Measurements from ENCODE around the gene VKORC1L1.
A peak's percentile ranks its signal among the peaks of the same experiment; 100 is the strongest.
"Not testable (repeated sequence)": the region's sequence is repeated elsewhere in the genome, so short reads cannot be mapped to it uniquely, and the experiment has no call there.

Gene VKORC1L1

GRCh38 chr7:65872776-65873581 is at the start of gene VKORC1L1:
Gene VKORC1L1, plus strand, starts transcription at chr7:65873074. Its CDS starts 298 bp downstream, at chr7:65873372.
- TF ChIP-seq ZNF274 (IDR thresholded peaks at IDR 0.05; ENCODE audit: low read depth, low read length): no peak
- peak within 1 kb of the TSS; percentile 92 for H3K4me3 ChIP-seq (ENCODE audit: low read length)

- no peak overlapping the region for H3K4me3 ChIP-seq (ENCODE audit: low read length)
- TF ChIP-seq ZNF274 (IDR thresholded peaks at IDR 0.05; ENCODE audit: low read depth, low read length): no peak
These were observed 45.5 kb upstream of the VKORC1L1 start for GRCh38 chr7:65827366-65827765.

- H3K4me3 ChIP-seq (ENCODE audit: low read length): no peak overlapping the region
- TF ChIP-seq ZNF274 (IDR thresholded peaks at IDR 0.05; ENCODE audit: low read depth, low read length): no peak
These were observed 40.6 kb upstream of the VKORC1L1 start for GRCh38 chr7:65832281-65832680.

- H3K4me3 ChIP-seq (ENCODE audit: low read length): not testable (repeated sequence)
These were observed 36.2 kb upstream of the VKORC1L1 start for GRCh38 chr7:65836684-65837083.

DNA sequence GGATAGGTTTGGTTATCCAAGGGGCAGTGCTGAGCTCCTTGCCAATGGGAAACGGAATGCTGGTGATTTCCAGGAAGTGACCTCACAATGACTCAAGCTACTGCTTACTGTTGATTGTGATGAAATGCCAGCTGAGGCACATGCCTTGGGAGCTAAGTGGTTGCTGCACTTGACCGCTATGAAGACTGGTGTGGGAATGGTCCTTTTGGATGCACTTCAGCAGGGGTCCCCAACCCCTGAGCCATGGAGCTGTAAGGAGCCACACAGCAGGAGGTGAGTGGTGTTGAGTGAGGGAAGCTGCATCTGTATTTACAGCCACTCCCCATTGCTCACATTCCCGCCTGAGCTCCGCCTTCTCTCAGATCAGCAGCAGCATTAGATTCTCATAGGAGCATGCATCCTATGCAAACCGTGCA is 35.3 kb upstream of the VKORC1L1 start:
- H3K4me3 ChIP-seq (ENCODE audit: low read length): not testable (repeated sequence)

- TF ChIP-seq ZNF274 (IDR thresholded peaks at IDR 0.05; ENCODE audit: low read depth, low read length): no peak
- no peak overlapping the region for H3K4me3 ChIP-seq (ENCODE audit: low read length)
These were observed 33.0 kb upstream of the VKORC1L1 start for GRCh38 chr7:65839846-65840245.

DNA sequence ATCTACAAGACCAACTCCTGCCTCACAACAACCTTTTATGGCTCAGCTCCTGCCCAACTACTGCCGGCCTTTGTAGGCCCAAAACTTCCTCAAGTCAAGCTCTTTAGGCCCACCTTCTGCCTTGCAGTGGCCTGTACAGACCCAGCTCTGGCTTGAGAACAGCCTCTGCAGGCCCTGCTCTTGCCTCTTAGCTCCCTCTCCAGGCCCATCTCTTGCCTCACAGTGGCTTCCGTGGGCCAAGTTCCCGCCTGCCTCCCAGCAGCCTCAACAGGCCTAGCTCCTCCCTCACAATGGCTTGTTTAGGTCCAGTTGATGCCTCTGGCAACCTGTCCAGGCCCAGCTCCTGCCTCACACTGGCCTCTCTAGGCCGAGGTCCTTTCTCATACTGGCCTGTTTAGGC is 32.4 kb upstream of the VKORC1L1 start:
- no peak overlapping the region for H3K4me3 ChIP-seq (ENCODE audit: low read length)
- no peak for TF ChIP-seq ZNF274 (IDR thresholded peaks at IDR 0.05; ENCODE audit: low read depth, low read length)

DNA sequence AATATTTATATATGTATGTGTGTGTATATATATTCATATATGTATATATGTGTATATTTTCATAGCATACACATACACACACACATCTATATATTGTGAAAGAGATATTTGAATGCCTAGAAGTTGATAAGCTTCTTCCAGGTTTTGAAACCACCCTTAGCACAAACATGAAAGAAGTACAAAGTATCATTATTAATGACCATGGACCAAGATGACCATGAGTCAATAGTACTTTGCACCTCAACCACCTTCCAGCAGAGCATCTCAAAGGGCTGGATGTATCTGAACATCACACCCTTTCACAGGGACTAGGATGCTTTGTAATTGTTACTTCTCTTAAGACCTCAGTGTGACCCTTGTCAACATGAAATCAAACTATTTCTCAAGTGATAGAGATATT is 29.3 kb upstream of the VKORC1L1 start:
- not testable (repeated sequence) for H3K4me3 ChIP-seq (ENCODE audit: low read length)

DNA sequence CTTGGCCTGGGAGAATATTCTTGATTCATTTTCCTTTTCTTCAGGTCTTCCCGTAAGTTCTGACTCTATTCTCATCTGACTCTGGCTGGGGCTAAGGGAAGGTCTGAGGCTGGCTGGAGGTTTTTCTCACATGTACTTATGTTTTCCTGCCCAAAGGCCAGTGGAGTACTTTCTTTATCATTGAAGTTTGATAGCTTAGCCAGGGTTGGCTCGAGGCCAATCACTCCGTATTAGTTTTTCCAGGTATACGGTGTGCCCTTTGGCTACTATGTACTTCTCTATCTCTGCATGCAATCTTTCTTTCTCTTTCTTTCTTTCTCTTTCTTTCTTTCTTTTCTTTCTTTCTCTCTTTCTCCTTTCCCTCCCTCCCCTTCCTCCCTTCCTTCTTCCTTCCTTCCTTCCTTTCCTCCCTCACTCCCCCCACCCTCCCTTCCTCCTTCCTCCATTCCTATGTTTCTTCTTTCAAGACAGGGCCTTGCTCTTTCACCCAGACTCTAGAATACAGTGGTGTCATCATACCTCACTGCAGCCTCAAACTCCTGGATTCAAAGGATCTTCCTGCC is 26.8 kb upstream of the VKORC1L1 start:
- TF ChIP-seq ZNF274 (IDR thresholded peaks at IDR 0.05; ENCODE audit: low read depth, low read length): no peak
- H3K4me3 ChIP-seq (ENCODE audit: low read length): no peak overlapping the region

- H3K4me3 ChIP-seq (ENCODE audit: low read length): not testable (repeated sequence)
These were observed 19.4 kb upstream of the VKORC1L1 start for GRCh38 chr7:65853426-65853825.

GRCh38 chr7:65853892-65854291 is 19.0 kb upstream of the VKORC1L1 start:
- not testable (repeated sequence) for H3K4me3 ChIP-seq (ENCODE audit: low read length)

GRCh38 chr7:65857321-65857894 is 15.5 kb upstream of the VKORC1L1 start:
- H3K4me3 ChIP-seq (ENCODE audit: low read length): not testable (repeated sequence)

GRCh38 chr7:65858660-65859059 is 14.2 kb upstream of the VKORC1L1 start:
- not testable (repeated sequence) for H3K4me3 ChIP-seq (ENCODE audit: low read length)

DNA sequence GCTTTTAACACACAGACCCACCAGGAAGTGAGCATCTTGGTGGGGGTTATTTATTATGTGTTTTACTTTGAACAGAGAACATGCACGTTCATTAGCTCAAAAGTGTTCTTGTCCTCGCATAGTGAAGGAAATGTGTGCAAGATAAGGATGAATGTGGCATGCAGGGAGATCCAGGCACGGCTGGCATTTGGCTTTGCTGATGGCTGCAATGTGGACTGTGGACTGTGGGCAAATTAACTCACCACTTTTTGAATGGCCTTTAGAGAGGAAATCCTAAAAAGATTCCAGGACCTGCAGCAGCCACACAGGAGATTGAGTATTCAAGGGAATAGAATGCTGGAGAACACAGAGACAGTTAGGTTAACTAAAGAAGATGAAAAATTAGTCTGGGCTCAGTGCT is 6.6 kb upstream of the VKORC1L1 start:
- not testable (repeated sequence) for H3K4me3 ChIP-seq (ENCODE audit: low read length)

DNA sequence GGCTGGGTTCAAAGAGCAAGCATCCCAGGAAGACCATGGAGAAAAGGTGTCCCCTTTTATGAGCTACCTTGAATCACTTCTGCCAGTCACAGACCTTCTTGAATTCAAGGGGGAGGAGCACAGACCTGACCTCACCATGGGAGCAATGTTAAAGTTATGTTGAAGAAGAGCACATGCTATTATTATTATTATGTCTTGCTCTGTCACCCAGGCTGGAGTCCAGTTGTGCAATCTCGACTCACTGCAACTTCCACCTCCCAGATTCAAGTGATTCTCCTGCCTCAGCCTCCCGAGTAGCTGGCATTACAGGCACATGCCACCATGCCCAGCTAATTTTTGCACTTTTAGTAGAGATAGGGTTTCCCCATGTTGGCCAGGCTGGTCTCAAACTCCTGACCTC is 5.2 kb upstream of the VKORC1L1 start:
- not testable (repeated sequence) for H3K4me3 ChIP-seq (ENCODE audit: low read length)

DNA sequence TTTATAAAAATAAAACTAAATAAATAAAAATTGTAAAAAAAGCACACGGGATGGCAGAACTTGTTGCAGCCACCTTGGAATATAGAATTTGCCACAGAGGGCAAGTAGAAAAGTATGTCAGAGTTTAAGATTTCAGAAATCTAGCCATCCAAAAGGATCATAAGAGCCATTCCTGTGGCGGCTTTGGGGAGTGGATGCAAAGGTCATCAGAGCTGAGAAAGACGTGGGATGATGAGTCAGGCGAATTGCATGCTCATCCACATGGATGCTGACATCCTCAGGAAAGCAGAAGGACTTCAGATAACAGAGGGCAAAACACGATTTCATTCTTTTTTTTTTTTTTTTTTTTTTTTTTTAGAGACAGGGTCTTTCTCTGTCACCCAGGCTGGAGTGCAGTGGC is 3.6 kb upstream of the VKORC1L1 start:
- H3K4me3 ChIP-seq (ENCODE audit: low read length): not testable (repeated sequence)

- H3K4me3 ChIP-seq (ENCODE audit: low read length): not testable (repeated sequence)
These were observed 1.4 kb upstream of the VKORC1L1 start for GRCh38 chr7:65871451-65871850.

GRCh38 chr7:65873582-65874193 is 814 bp downstream of the VKORC1L1 start:
- peak overlapping the region; percentile 92 for H3K4me3 ChIP-seq (ENCODE audit: low read length)

DNA sequence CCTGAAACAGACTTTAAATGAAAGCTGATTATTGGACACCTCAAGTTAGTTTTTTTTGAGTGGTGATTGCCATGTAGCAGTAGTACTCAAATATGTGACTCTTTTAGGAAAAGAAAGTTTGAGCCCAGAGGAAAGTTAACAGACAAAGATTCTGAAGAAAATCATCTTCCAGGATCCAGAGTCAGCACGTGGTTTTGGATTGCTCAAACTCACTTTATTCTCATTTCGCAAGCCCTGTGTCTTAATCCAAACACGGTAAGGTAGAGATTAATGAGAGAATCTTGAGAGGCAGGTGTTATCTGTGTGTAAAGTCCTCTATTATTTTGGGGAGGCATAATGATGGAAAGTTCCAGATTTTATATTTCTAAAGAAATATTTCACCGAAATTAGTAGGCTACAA is 2.8 kb downstream of the VKORC1L1 start:
- H3K4me3 ChIP-seq (ENCODE audit: low read length): not testable (repeated sequence)

- not testable (repeated sequence) for H3K4me3 ChIP-seq (ENCODE audit: low read length)
These were observed 6.6 kb downstream of the VKORC1L1 start for GRCh38 chr7:65879292-65880153.

All from GM08714 (cell line).